ENCODE results near the gene LIPG.

- TF ChIP-seq CTCF (IDR thresholded peaks at IDR 0.05; ENCODE audit: poor library complexity) (no peak), EZH2 (IDR thresholded peaks at IDR 0.05; ENCODE audit: borderline replicate concordance) (no peak)
Observed at GRCh38 chr18:49617865-49618264, 56.0 kb downstream of the LIPG start.
